HG03095 (cell line): ENCODE measurements around the gene FAM50A.

ENCODE experiments used
- ATAC-seq: cut with Tn5 transposase; IDR thresholded peaks from one replicate; pipeline ENCODE4 v1.9.1; 2021; ENCODE audit warnings: moderate library complexity; ENCODE audit not compliant: unreplicated experiment

The FAM50A gene

DNA sequence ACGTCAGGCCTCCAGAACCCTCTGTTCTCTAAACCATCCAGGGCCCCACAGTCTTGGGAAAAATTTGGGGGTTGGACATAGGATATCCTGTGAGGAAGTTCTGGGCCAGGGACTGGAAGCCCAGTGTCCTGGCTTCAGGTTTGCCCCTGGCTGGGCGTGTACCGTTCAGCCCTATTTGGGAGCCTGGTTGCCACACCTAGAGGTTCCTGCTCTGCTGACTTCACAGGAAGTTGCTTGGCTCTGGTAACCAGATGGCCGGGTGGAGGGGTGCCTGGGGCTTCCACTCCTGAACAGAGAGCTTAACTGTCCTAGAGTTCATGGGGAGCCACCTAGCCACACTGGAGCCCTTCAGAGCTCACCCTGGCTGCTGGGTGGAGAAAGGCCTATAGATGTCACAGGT is 31.5 kb upstream of the FAM50A start:
- no peak for ATAC-seq

DNA sequence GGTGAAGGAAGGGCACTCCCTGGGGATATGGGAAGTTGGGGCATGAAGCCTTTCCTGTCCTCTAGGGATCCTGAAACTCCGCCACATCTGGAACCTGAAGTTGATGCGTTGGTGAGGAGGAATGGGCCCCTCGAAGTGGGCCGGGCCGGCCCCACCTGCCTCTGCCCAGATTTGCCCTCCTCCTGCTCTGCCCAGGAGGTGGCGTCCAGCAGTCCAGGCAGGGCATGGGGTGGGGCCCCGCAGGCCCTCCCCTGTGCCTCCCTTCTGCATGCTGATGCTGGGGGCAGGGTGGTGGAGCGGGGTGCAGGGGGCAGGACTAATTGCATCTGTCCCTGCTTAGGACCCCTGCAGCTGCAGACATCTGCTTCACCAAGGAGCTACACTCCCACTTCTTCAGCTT is 30.8 kb upstream of the FAM50A start:
- no peak for ATAC-seq

DNA sequence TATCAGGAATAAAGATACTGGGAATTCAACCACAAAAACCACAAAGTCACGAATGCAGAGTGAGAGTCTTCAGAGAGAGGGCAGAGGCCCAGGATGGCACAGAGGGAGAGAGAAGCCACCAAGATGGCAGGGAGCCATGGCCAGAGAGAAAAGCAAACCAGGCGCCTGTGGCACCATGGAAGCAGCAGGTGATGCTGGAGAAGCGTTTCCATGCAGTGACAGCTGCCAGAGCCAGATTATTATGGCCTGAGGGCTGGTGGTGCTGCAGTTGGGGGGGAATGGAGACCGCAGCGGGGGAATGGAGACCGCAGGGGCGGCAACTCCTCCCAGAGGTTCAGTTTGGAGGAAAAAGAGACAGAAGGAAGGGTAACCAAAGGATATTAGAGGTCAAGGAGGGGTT is 26.8 kb upstream of the FAM50A start:
- no peak for ATAC-seq

DNA sequence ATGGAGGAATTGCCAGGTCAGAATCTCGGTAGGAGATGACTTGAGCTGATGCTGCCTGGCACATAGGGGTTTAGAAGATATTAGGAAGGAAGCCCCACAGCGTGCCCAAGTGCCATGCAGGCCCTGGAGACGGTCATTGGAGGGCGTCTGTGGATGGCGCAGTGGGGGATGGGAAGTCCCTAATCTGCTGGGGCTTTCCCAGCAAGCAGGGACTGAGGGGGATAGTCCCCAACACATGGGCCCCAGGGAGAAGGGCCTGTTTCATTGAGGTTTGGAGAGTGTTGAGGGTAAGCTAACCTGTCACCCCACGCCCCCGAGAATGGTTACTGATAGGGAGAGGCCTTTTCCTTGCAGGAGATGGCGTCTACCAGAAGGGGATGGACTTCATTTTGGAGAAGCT is 24.8 kb upstream of the FAM50A start:
- no peak for ATAC-seq

DNA sequence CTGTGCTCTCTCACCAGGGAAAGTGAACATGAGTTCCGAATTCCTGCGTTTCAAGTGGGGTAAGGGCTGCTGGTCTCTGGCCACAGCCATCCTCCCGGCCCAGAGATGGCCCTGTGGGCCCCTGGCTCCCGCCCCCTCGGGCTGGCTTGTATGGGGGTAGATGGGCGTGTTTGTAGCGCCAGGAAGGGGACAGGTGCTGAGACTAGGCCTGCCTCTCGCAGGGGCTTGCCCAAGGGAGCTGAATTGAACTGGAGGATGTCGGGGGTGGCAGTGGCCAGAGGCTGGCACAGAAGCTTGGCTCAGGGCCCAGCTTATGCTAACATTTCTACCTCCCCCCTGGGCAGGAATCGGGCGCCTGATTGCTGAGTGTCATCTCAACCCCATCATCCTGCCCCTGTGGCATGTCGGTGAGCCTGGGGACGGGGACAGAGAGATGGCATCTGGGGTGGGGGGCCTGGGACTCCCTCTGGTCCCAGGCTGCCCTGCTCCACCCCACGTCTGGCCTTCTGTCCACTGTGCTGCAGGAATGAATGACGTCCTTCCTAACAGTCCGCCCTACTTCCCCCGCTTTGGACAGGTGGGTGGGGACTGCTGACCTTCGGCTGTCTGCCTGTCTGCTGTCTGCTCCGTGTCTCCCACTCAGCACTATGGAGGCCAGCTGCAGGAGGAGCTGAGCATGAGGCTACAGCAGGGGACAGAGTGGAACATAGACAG is 24.1 kb upstream of the FAM50A start:
- ATAC-seq: no peak

DNA sequence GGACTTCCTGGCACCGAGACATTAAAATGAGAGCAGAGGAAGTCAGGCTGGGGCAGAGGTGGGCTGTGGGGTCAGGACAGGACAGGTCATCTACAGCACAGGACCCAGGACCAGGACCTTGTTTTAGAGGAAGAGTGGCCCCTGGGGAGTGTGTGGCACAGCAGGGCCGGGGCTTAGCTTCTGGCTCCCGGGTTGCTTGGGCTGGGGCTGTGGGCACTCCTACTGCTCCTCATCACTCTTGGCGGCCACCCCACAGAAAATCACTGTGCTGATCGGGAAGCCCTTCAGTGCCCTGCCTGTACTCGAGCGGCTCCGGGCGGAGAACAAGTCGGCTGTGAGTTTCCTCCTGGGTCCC is 23.6 kb upstream of the FAM50A start:
- no peak for ATAC-seq

DNA sequence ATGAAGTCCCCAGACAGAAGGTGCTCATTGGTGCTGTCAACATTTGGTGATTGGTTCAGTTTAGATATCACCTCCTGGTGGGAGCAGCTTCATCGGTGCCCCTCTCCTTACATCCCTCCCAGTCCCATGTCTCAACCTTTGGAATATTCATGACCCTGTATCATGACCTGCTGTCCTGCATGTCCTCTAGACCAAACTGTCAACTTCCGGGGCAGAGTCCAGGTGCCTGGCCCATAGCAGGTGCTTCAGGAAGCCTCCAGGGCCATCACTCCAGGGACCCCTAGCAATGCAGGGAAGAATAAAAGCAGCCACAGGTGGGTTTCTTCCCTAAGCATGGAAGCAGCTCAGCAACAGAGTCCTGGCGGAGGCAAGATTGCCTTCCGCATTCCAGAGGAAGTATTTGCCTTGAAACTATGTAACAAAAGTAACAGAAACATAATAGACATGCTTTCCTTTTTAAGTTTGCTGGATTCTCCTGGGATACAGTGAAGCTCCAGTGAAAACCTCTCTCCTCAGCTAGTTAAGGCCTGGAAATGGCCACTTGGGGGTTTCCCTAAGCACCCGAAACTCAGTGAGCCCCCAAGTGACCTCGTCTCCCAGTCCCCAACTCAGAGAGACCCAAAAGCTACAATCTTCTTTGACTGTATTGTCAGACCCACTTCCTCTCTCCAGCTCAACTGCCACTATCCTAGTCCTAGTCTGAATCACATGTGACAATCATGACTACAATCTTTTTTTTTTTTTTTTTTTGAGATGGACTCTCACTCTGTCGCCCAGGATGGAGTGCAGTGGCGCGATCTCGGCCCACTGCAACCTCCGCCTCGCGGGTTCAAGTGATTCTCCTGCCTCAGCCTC is 16.8 kb upstream of the FAM50A start:
- ATAC-seq: no peak

DNA sequence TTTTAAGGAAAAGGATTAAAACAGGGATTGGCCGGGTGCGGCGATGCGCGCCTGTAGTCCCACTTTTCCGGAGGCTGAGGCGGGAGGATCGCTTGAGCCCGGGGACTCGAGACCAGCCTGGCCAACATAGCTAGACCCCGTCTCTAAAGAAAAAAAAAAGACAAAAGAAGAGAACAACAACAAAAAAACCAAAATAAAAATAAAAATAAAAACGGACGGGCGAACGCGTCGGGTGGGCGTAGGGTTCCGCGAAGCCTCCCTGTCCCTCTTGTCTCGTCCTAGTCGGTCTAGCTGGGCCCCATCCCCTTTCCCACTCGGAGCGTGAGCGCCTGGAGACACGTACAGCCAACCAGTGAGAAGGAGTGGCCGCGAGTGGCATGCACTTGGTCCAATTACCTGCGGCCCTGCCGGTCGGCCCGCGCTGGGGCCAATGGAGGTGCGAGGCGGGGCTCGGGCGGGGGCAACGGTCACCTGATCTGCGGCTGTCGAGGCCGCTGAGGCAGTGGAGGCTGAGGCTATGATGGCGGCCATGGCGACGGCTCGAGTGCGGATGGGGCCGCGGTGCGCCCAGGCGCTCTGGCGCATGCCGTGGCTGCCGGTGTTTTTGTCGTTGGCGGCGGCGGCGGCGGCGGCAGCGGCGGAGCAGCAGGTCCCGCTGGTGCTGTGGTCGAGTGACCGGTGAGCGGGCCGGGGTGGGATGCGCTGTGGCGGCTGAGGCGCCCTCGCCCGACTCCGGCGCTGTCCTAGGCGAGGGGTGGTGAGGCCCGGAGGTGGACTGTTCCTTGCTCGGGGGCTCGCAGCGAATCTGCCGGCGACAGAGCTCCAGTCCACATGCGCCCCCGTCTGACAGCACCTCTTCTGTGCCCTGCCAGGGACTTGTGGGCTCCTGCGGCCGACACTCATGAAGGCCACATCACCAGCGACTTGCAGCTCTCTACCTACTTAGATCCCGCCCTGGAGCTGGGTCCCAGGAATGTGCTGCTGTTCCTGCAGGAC is 15.5 kb upstream of the FAM50A start, which contains the start of gene ATP6AP1:
Gene ATP6AP1, plus strand, starts transcription at position 502 of the 996 bp plus-strand sequence. Its CDS starts 16 bp downstream, at position 518.
- ATAC-seq: peak; percentile 92

DNA sequence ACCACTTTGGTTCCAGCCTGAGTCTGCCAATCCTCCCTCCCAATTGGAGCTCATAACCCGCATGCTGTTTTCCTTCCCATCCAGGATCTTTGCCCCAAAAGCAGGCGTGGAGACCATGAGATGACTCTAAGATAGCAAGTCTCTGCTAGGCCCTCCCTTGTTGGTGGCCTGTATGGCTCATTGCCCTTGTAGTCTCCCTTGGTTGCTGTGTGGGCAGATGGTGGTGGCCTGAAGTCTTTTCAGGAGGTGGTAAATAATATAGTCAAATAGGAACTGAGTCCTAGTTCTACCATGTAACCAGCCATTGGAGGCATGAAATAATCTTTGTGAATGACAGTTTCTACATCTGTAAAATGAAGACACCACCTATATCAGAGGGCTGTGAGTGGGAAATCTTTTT is 14.2 kb upstream of the FAM50A start:
- ATAC-seq: no peak

DNA sequence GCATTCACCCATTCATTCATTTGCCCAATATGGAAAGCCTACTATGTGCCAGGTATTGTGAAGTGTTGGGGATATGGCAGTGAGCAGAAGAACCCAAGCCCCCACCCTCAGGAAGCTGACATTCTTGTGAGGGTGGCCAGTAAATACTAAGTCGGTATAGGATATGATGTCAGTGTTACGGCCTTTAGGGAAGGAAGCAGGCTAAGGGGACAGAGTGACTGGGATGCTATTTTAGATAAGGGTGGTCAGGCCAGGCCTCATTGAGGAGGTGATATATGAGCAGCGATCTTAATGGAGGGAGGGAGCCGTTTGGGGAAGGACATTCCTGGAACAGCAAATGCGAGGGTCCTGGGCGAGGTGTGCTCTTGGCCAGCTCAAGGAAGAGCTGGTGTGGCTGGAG is 13.5 kb upstream of the FAM50A start:
- no peak for ATAC-seq

DNA sequence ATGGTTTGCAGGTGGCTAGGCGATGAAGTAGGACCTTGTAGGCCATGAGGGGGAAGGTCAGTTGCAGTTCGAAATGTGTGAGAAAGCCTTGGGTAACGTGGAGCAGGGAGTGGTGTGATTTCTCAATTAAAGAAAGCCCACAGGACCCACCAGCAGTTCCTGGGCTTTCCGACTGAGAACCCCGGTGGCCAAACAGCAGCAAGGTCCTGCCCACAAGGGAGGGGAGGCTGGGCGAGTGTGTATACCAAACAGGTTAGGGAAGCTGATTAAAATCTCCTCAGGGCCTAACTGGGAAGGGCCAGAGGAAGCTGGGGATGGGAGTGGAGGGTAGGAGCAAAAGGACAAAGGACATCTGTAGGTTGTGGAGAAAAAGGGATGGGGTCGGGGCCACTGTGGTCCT is 13.0 kb upstream of the FAM50A start:
- ATAC-seq: no peak

DNA sequence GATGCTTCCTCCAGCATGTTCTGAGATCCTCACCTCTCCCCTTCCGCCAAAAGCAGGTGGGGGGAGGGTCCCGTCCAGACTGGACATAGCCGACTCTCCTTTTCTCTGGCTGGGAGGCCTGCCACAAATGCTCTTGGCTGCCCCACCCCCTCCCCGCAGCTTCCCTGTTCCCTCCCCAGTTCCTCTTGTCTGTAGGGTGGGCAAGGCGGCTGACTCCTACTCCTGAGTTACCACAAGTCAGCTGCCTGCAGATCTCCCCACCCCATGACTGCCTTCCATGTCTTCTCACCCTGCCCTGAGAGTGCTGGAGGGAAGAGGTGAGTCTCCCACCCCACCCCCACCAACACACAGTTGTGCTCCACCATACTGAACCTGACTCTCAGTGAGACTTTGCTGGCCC is 12.6 kb upstream of the FAM50A start:
- ATAC-seq: no peak

DNA sequence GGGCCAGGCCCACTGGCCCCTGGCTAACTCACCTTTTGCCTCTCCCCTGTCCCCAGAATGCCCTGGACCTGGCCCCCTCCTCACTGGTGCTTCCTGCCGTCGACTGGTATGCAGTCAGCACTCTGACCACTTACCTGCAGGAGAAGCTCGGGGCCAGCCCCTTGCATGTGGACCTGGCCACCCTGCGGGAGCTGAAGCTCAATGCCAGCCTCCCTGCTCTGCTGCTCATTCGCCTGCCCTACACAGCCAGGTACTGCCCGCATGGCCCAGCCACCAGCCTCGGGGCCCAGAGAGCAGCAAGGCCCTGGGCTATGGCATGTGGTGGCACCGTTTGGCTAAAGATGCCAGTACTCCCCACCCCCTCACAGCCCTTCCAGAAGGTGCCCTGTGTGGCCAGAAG is 11.7 kb upstream of the FAM50A start:
- ATAC-seq: no peak

DNA sequence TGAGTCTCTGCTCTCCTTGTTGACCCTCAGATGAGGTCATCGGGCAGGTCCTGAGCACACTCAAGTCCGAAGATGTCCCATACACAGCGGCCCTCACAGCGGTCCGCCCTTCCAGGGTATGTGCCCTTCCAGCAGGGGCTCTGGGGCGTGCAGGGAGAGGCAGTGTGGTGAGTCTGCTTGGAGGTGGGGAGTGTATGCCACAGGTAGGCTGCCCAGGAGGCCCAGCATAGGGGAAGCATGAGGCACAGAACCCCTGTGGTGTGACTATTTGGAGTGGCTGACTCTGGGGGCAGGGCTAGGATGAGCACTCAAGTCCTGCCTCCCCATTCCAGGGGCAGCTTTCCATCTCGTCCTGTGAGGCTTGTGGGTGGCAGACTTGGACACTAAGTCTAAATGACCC is 10.3 kb upstream of the FAM50A start:
- ATAC-seq: no peak

DNA sequence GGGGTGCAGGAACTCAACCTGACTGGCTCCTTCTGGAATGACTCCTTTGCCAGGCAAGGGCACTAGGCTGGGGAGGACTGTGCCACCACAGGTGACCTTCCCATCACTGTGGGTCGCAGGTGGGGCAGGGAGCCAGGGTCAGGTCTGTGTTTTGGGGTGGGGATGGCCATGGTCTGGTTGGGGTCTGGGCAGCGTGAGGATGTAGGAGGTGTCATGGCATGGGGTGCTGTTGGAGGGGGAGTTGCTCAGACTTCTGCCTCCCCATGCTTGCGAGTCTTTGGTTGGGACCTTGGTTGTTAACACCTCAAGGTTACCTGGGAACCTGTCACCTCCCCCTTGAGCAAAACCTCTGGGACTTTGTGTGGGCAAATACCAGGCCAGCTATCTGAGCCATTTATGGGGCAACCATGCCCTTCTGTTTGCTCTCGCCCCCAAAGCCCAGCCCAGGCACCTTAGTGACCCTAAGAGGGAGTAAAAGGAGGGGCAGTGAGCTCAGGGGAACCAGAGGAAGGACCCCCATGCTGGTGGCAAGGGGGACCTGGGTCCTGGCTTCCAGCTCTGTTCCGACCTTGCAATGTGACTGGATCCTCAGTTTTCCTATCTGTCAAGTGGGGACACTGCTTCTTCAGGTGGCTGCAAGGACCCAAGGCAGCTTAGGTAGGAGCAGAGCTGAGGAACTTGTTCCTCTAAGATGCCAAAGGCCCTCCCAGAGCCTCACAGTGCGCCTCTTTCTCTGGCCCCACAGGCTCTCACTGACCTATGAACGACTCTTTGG is 9.4 kb upstream of the FAM50A start:
- ATAC-seq: no peak

DNA sequence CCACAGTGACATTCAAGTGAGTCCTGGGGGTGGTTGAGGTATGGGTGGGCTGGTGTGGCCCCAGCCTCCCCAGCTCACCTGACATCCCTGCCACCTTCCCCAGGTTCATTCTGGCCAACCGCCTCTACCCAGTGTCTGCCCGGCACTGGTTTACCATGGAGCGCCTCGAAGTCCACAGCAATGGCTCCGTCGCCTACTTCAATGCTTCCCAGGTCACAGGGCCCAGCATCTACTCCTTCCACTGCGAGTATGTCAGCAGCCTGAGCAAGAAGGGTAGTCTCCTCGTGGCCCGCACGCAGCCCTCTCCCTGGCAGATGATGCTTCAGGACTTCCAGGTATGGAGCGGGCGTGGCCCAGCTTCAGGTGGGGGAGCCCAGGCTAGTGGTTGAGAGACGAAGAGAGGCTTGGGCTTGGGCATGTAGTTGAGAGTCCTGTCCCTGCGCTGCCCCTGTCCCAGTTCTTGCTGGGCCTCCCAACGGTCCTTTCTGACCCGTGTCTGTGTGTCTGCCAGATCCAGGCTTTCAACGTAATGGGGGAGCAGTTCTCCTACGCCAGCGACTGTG is 8.7 kb upstream of the FAM50A start:
- no peak for ATAC-seq

DNA sequence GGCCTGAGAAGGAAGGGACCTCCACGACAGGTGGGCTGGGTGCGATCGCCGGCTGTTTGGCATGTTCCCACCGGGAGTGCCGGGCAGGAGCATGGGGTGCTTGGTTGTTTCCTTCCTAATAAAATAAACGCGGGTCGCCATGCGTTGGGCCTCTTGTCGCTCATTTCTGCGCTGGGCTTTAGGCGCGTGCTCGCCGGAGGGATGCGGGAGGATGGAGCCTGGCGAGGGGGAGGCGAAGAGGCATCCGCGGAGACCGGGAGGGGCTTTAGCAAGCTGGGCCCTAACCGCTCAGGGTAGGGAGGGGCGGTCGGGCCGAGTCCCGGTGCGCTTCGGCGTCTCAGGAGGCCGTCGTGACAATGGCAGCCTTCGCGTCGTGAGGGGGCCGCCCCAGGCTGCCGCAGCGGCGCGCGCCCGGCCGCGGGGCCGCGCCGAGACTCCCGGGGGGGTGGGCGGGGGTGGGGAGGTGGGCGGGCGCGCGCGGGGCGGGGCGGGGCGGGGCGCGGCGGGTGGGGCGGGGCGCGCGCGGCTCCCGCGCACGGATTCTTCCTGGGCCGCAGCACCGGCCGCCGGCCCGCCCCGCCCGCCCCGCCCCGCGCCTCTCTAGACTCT is 7.5 kb upstream of the FAM50A start:
- no peak for ATAC-seq

DNA sequence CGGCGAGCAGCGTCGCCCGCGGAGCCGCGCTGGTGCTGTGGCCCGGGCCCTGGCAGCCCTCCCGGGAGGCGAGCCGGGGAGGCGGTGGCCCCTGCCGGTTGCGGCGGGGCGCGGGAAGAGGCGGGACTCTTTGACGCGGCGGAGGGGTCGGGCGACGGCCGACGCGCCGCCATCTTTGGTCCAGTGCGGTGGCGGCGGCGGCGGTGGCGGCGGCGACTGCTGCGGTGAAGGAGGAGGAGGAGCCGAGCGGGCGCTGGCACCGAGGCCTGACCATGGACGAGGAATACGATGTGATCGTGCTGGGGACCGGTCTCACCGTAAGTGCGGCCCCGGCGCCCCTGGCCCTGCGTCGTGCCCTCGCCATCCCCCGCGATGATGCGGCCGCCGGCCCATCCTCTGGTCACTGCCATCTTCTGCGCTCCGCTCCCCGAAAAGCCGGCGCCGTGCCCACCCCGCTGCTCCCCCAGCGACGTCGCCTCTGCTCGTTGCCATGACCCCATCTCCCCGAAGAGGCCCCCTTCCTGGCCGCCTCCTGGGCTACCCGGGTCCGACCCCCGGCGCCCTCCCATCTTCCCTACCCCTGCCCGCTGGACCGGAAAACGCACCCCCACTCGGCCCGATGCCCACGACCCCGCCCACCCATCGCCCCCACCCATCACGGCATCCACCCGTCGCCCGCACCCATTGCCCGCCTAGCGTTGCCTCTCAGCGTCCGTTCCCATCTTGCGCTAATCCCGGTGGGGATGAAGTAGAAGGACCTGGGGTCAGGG is 6.8 kb upstream of the FAM50A start, which contains the start of gene GDI1:
Gene GDI1, plus strand, starts transcription at position 172 of the 770 bp plus-strand sequence. Its CDS starts 101 bp downstream, at position 273.
- no peak for ATAC-seq
